Right lobe of liver (tissue), 4 donors: ENCODE results near the gene AKNA.

Experiments used
- CTCF ChIP-seq, 4 donors: fragments of 200-600 bp in 3 of 4; fragments of 450-650 bp in 1 of 4; IDR thresholded peaks; one replicate each; pipeline versions ENCODE4 v1.5.1 to v1.8.0; 2016 to 2022; ENCODE audit warnings: antibody characterized with exemption in 4 of 4, mild to moderate bottlenecking in 2 of 4
- POLR2A ChIP-seq: fragments of 450-650 bp; IDR thresholded peaks from one replicate; pipeline ENCODE4 v1.6.1; 2017; ENCODE audit warnings: antibody characterized with exemption, mild to moderate bottlenecking
- donor health status: DM: no; HTN: no; CAD: no.
- donor health status: DM: no; HTN: no; CAD: no.
- donor health status: DM: no; HTN: yes; CAD: no.

- TF ChIP-seq POLR2A (no peak), CTCF (IDR thresholded peaks at IDR 0.05) (no peak)
Measured at GRCh38 chr9:114301798-114302565, 85.8 kb downstream of the AKNA start.
